T follicular helper cell (primary cell): ENCODE results near the gene MYL10.

ENCODE experiments used
- DNase-seq: peaks from one replicate; pipeline ENCODE4 v3.0.0-alpha.2; 2020; ENCODE audit warnings: low read depth

The MYL10 gene

GRCh38 chr7:101567230-101567629 is 61.9 kb downstream of the MYL10 start:
- no peak for DNase-seq

DNA sequence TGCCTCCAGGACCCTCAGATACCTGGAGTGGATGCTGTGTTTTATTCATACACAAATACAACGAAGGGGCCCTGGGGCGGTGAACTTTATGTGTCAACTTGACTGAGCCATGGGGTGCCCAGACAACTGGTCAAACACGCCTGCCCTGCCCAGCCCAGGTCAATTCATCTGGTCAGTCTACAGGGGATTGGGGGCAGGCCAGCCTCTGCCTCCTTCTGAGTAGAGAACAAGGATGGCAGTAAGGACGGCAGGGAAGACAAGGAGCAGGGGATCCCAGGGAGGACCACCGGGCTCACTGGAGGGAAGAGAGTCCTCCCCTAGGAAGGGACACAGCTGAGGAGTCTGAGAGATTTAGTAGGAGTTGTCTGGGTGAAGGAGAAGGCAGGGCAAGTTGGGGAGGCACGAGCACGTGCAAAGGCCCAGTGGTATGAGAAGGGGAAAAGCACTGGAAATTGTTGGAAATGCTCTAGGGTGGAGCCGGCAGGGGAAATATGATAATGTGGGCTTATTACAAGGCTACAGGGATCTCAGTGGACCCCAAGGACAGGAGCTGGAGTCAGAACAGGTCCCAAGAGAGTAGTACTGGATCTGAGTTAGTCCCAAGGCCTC is 63.4 kb downstream of the MYL10 start:
- no peak for DNase-seq

DNA sequence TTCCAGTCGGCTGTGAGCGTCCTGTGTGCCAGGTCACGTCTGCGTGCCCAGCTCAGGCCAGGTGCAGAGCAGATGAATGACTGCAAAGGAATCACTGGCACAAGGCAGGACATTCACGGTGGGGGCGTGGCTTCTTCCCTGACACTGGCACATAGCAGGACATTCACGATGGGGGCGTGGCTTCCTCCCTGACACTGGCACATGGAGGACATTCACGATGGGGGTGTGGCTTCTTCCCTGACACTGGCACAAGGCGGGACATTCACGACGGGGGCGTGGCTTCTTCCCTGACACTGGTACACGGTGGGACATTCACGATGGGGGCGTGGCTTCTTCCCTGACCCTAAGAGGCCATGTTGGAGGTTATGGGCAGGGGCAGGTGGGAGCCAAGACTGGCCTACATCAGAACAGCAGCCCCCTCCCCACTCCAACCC is 64.3 kb downstream of the MYL10 start:
- no peak for DNase-seq

DNA sequence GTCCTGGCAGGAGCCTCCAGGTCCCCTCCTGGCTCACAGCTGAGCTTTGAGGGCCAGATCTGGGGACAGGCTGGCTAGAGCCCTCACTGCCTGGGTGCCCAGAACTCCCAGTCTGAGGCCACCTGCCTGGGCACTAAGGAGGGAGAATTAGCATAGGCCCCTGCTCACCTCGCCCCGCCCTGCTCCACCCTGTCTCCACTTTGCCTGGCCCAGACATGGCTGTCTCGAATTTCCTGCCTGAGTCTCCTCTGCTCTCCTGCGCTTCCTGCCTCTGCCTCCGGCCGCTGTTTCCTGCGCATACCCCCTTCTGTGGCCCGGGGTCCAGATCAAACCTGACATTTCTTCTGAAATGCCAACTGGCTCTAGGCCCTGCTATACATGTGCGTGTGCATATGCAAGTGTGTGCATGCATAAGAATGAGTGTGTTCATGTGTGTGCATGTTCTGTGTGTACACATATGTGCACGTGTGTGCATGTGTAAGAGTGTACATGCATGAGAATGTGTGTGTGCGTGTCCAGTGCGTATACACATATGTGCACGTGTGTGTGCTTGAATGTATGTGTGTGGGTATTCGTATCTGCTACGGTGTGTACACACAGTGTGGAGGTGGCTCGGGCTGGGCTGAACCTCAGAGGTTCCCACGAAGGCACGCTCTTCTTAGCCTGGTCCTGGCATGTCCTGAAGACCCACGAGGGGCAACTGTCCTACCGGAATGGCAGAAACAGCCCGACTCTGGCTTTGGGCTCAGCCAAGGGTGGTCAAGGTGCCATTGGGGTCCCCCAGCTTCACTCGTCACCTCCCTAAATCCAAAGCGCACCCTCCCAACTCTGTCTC is 64.9 kb downstream of the MYL10 start:
- no peak for DNase-seq
